HFFc6 (cell line): ENCODE data around the gene HPGDS. TPM values are rescaled to one million over a fixed set of nuclear protein-coding genes. Genes with fewer than 3 reads are reported as not detected.

ENCODE experiments used
- DNase-seq: peaks from one replicate; pipeline ENCODE4 v3.0.0-alpha.2; 2018
- H3K27ac Mint-ChIP-seq: 2 replicates; pipeline ENCODE4 v1.8.0; 2020; ENCODE audit warnings: mild to moderate bottlenecking, mixed read lengths
- H3K27me3 Mint-ChIP-seq: 2 replicates; pipeline ENCODE4 v1.8.0; 2021; ENCODE audit warnings: mild to moderate bottlenecking, moderate library complexity, mixed read lengths; ENCODE audit not compliant: insufficient read depth
- H3K36me3 Mint-ChIP-seq: 2 replicates; pipeline ENCODE4 v1.8.0; 2021; ENCODE audit warnings: low read depth, mixed read lengths
- H3K4me1 Mint-ChIP-seq: 2 replicates; pipeline ENCODE4 v1.8.0; 2020; ENCODE audit warnings: low read depth, mixed read lengths
- H3K4me3 Mint-ChIP-seq: 2 replicates; pipeline ENCODE4 v1.8.0; 2020; ENCODE audit warnings: mild to moderate bottlenecking, moderate library complexity, mixed read lengths
- H3K9me3 Mint-ChIP-seq: 2 replicates; pipeline ENCODE4 v1.8.0; 2020; ENCODE audit warnings: mild to moderate bottlenecking, mixed read lengths
- CTCF ChIP-seq: fragments of 200-600 bp; sonication (generic); IDR thresholded peaks from 2 replicates; pipeline ENCODE4 v1.5.0; 2021; ENCODE audit warnings: antibody characterized with exemption, mild to moderate bottlenecking
- total RNA-seq, 6 experiments: library from RNA; stranded (reverse); fragmentation: NEBNext Ultra II Directional; extraction: Animal tissue kit (Norgen Biotek cat#: 25700); gene quantifications; 2 replicates in 1 of 6; 3 replicates in 5 of 6; pipeline ENCODE4 v1.2.3, GENCODE V29; 2021

HPGDS gene
- total RNA-seq, 6 experiments from 2014 or later = not detected

DNA sequence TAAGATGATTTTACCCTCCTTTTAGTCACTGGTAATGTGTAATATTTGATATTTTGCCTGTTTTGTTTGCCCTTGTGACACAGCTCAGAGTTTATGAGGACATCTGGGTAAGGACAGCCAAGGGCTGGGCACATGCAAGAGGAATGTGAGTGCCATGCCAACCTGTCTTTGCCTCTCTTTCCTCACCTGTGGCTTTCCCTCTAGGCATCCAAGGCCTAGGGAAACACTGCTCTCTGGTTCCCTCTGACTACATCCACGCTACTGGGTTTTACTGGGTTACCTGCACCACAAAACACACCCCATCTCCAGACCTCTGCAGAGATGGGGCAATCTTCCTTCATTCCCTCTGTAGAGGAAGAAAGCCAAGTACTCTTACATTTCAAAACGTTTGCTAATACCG is 7.7 kb downstream of the HPGDS start:
- peaks cover 25% of the 10 kb centered on the region for H3K27me3 Mint-ChIP-seq
- TF ChIP-seq CTCF = no peak
- no peaks in the 10 kb centered on the region for H3K9me3 Mint-ChIP-seq
- peaks cover 4% of the 10 kb centered on the region; the same call in 1 of the 2 replicates for H3K4me1 Mint-ChIP-seq
- H3K36me3 Mint-ChIP-seq = no peaks in the 10 kb centered on the region
- DNase-seq = no peak
- H3K4me3 Mint-ChIP-seq = no peak overlapping the region
- no peak overlapping the region for H3K27ac Mint-ChIP-seq

DNA sequence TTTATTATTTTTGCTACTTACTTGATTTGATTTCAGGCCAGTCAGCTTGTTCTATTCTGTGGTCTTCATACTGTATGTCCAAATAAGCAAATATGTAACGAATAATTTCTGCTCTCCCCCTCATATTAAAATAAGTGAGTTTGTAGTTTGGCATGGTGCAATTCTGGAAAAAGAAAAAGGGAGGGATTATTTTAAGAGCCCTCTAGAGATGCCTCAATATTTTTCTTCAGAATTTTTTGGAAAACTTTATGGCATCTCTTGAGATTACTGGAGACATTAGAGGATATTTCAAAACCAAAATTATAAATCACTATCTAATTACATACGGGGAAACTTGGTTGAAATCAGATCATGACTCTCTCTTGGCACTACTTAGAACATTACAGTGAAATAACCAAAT is 8.2 kb downstream of the HPGDS start:
- H3K27ac Mint-ChIP-seq = no peak overlapping the region
- no peak overlapping the region for H3K4me3 Mint-ChIP-seq
- H3K4me1 Mint-ChIP-seq = peaks cover 4% of the 10 kb centered on the region; the same call in 1 of the 2 replicates
- no peaks in the 10 kb centered on the region for H3K36me3 Mint-ChIP-seq
- no peak for DNase-seq
- H3K9me3 Mint-ChIP-seq = no peaks in the 10 kb centered on the region
- peaks cover 25% of the 10 kb centered on the region for H3K27me3 Mint-ChIP-seq
- TF ChIP-seq CTCF = no peak

DNA sequence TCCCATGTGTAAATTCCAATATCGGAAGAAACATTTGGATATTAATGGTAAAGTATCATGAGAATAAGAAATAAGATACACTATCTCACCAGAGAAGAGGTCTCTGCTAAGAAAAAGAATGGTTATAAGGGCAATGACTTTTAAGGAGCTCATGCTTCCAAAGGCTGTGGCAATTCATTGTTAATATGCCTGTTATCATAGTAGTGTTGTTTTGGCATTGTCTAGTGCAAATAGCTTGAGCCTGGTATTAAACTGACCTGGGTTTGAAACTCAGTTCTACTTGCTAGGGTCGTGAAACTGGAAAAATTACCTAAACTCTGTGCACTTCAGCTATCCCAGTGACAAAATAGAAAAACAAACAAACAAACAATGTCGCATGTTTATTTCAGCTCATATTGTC is 8.8 kb downstream of the HPGDS start:
- Mint-ChIP-seq H3K36me3 (no peaks in the 10 kb centered on the region), H3K27me3 (peaks cover 25% of the 10 kb centered on the region), H3K4me1 (peaks cover 4% of the 10 kb centered on the region; the same call in 1 of the 2 replicates), H3K4me3 (no peak overlapping the region), H3K27ac (no peak overlapping the region), H3K9me3 (no peaks in the 10 kb centered on the region)
- no peak for DNase-seq
- no peak for TF ChIP-seq CTCF

DNA sequence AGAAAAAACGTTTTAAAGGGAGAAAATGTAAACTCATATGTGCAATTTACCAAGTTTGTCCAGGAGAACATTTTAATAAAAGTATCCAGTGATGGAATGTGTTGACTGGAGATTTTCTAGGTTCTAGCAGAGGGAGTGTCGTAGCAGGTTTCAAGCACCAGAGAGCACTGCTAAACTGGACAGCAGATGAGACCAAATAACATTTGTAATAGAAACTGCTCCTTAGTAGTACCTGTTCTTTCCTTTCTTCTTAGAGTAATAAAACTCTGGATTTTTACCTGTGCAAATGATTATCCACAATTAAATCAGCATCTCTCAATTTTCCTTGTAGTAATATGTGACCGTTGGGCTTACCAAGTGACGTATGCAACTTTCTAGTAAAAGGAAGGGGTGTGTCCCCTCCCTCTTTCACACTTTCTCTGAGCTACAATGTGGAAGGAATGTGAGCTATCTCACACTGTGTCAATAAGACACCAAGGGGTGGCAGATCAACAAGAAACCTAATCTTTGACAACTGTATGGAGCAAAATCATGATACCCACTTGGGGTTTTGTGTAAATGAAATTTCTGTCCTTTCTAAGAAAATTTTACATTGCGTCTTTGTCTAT is 9.5 kb downstream of the HPGDS start:
- H3K4me3 Mint-ChIP-seq = no peak overlapping the region
- peaks cover 23% of the 10 kb centered on the region for H3K27me3 Mint-ChIP-seq
- peak; percentile 57 for TF ChIP-seq CTCF
- H3K27ac Mint-ChIP-seq = no peak overlapping the region
- H3K4me1 Mint-ChIP-seq = peaks cover 4% of the 10 kb centered on the region; the same call in 1 of the 2 replicates
- DNase-seq = peak; percentile 4
- H3K36me3 Mint-ChIP-seq = no peaks in the 10 kb centered on the region
- H3K9me3 Mint-ChIP-seq = no peaks in the 10 kb centered on the region

DNA sequence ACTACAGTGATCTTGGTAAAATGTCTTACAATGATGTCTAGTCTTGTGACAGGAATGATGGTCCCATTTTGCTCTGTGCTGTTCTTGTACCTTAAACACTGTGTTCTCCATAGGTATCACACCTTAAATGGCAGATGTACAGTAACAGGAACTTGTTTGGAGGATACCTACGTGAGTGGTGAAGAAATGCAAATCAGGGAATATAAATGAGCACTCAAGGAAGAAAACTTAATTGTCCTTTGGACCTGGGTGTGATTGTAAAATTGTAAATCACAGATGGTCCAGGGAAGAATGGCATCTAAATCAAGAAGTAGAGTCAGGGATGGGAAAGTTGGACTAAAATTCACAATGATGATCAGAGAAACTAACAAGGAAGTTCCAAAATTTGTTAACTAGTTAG is 12.7 kb downstream of the HPGDS start:
- DNase-seq = no peak
- Mint-ChIP-seq H3K4me3 (no peak overlapping the region), H3K9me3 (peaks cover 13% of the 10 kb centered on the region), H3K36me3 (peaks cover 12% of the 10 kb centered on the region), H3K27ac (no peak overlapping the region), H3K4me1 (no peaks in the 10 kb centered on the region), H3K27me3 (peaks cover 12% of the 10 kb centered on the region)
- TF ChIP-seq CTCF = no peak
